ENCODE measurements around the gene TUBA4A. TPM values are rescaled to one million over a fixed set of nuclear protein-coding genes. Genes with fewer than 3 reads are reported as not detected.

Gene TUBA4A
- total and polyA plus RNA-seq, 2 of the 4 experiments (the other 2 are of a cell fraction) = 21.9 to 35.6 TPM

GRCh38 chr2:219292616-219293015 is 38.9 kb upstream of the TUBA4A start:
- Histone ChIP-seq H3K4me2 (ENCODE audit: low read depth, low read length) (no peak overlapping the region), H3K14ac (replicated peaks; ENCODE audit: low read depth, low read length) (no peak overlapping the region), H2AFZ (replicated peaks; ENCODE audit: low read length, poor library complexity) (no peak overlapping the region), H3K36me3 (ENCODE audit: control insufficient read depth, insufficient read depth, low read length) (no peaks in the 10 kb centered on the region), H3K9ac (ENCODE audit: low read depth, low read length) (no peak overlapping the region), H4K8ac (ENCODE audit: low read depth in 2 of 2, low read length in 2 of 2) (no peak overlapping the region), H3K23ac (ENCODE audit: low read depth, low read length) (no peak overlapping the region), H3K9me1 (ENCODE audit: insufficient read depth, low read length) (peaks cover 11% of the 10 kb centered on the region; the same call in 1 of the 2 replicates), H2AK5ac (ENCODE audit: low read depth, low read length) (no peak overlapping the region), H3K4me1 (ENCODE audit: control insufficient read depth, insufficient read depth, low read length) (peaks cover 14% of the 10 kb centered on the region), H4K20me1 (ENCODE audit: insufficient read depth, low read length) (peaks cover 4% of the 10 kb centered on the region; the same call in 1 of the 2 replicates), H3K4ac (ENCODE audit: low read depth, low read length) (no peak overlapping the region), H2BK5ac (ENCODE audit: low read depth, low read length, poor library complexity, severe bottlenecking) (no peak overlapping the region), H2BK20ac (ENCODE audit: low read depth, low read length) (no peak overlapping the region), H2BK15ac (ENCODE audit: low read depth, low read length) (no peak overlapping the region), H3K27ac (ENCODE audit: insufficient read depth, low read length) (no peak overlapping the region), H3K27me3 (ENCODE audit: control insufficient read depth, insufficient read depth, low read length) (no peaks in the 10 kb centered on the region), H2AK9ac (replicated peaks; ENCODE audit: low read depth, low read length, poor library complexity) (no peak overlapping the region), H4K5ac (ENCODE audit: low read depth, low read length) (no peak overlapping the region), H3K4me3 (ENCODE audit: insufficient read depth, low read depth, low read length) (no peak overlapping the region), H3K79me1 (ENCODE audit: low read depth in 1 of 2, low read length in 2 of 2) (no peaks in the 10 kb centered on the region), H2BK120ac (ENCODE audit: low read depth, low read length) (no peak overlapping the region), H3K56ac (ENCODE audit: extremely low read depth, insufficient read depth, low read length) (no peak overlapping the region), H3K18ac (ENCODE audit: low read depth, low read length) (no peak overlapping the region), H3K9me3 (ENCODE audit: control insufficient read depth, insufficient read depth, low read length) (no peaks in the 10 kb centered on the region), H4K91ac (ENCODE audit: insufficient read depth, low read depth, low read length) (no peak overlapping the region)
- intact Hi-C loops (cut with micrococcal nuclease) = no loop called here
- TF ChIP-seq RCOR1 (IDR thresholded peaks at IDR 0.05; ENCODE audit: insufficient replicate concordance, low read length) = no peak
- TF ChIP-seq FOS (IDR thresholded peaks at IDR 0.05; ENCODE audit: low read depth, low read length) = no peak
- TF ChIP-seq CEBPB (IDR thresholded peaks at IDR 0.05; ENCODE audit: low read depth, low read length) = no peak
- TF ChIP-seq RAD21 (IDR thresholded peaks at IDR 0.05; ENCODE audit: low read length) = no peak
- no peak for TF ChIP-seq USF2 (IDR thresholded peaks at IDR 0.05; ENCODE audit: low read depth, low read length)
- no peak for TF ChIP-seq CTCF (conservative IDR thresholded peaks at IDR 0.05; ENCODE audit: low read depth, low read length)
- TF ChIP-seq MXI1 (IDR thresholded peaks at IDR 0.05; ENCODE audit: borderline replicate concordance, low read depth, low read length) = no peak
- no peak for TF ChIP-seq POLR2A (IDR thresholded peaks at IDR 0.05; ENCODE audit: low read depth, low read length)
- TF ChIP-seq ELK1 (IDR thresholded peaks at IDR 0.05; ENCODE audit: borderline replicate concordance, low read depth, low read length) = no peak
- no peak for TF ChIP-seq RFX5 (IDR thresholded peaks at IDR 0.05; ENCODE audit: low read depth, low read length)
- no peak for TF ChIP-seq NFE2L2 (IDR thresholded peaks at IDR 0.05; ENCODE audit: low read depth, low read length)
- CTCF ChIA-PET = interaction anchor here (1.6 kb wide), 1 partner anchor 14 kb away, joined by 9 read pairs; the partner anchor contains the start of gene DNAJB2
- in situ Hi-C loops (cut with MboI; ENCODE audit: low sequenced_read_pairs) = no loop called here
- ATAC-seq (ENCODE audit: low read depth) (no peak), DNase-seq (no peak)
- POLR2A ChIA-PET (ENCODE audit: unreplicated experiment) = no interaction called here
- dilution Hi-C loops (cut with HindIII; ENCODE audit: low sequenced_read_pairs, unreplicated experiment) = no loop called here
- no TSS peak for BruUV-seq (replicated peaks)
- no CpG with 5 or more reads among the region's 9 CpGs for WGBS, 2 experiments (ENCODE audit: extremely low coverage in 2 of 2, insufficient read length in 1 of 2)

Measured in IMR-90 (cell line).